ENCODE measurements around the gene CLCC1. TPM values are rescaled to one million over a fixed set of nuclear protein-coding genes. Genes with fewer than 3 reads are reported as not detected.
"Not testable (repeated sequence)": the region's sequence is repeated elsewhere in the genome, so short reads cannot be mapped to it uniquely, and the experiment has no call there.

Gene CLCC1
- total and polyA plus RNA-seq, 2 experiments from 2014 or later, result 16.6 to 18.4 TPM

DNA sequence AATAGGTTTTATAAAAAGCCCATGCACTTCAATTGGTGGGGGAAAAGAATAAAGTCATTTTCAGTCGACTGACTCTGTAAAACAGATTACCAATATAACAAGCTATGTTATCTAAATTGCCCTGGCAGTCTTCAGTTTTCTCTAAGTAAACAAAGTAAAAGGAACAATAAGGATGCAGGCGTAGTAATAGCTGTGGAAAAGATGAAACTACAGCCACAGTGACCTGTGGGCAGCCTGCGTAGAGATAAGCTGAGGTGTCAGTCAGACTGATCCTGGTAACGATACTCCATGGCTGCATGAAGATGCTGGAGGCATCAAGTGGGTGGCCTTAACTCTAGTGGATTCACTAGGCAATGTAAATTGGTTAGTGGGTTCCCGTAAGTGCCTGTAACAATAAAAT is 29.3 kb downstream of the CLCC1 start:
- Histone ChIP-seq H4K20me1 (replicated peaks; ENCODE audit: insufficient read depth) (peaks cover 8% of the 10 kb centered on the region; the same call in 1 of the 2 replicates), H3K27me3 (ENCODE audit: insufficient read depth) (no peaks in the 10 kb centered on the region), H3K79me2 (replicated peaks; ENCODE audit: insufficient read depth) (no peaks in the 10 kb centered on the region), H3K4me3 (no peak overlapping the region), H2AFZ (no peak overlapping the region), H3K4me1 (ENCODE audit: insufficient read depth) (no peaks in the 10 kb centered on the region), H3K4me2 (no peak overlapping the region), H3K9me2 (ENCODE audit: insufficient read depth) (no peaks in the 10 kb centered on the region), H3K27ac (ENCODE audit: low read depth) (no peak overlapping the region), H3K36me3 (ENCODE audit: insufficient read depth) (peaks cover 66% of the 10 kb centered on the region), H3F3A (replicated peaks; ENCODE audit: low read depth) (no peaks in the 10 kb centered on the region)
- TF ChIP-seq ZNF114 (CRISPR knock-in tag; IDR thresholded peaks at IDR 0.05) (no peak), CREB1 (CRISPR knock-in tag; IDR thresholded peaks at IDR 0.05; ENCODE audit: low read depth) (no peak)
- TF ChIP-seq, protein P1, sequence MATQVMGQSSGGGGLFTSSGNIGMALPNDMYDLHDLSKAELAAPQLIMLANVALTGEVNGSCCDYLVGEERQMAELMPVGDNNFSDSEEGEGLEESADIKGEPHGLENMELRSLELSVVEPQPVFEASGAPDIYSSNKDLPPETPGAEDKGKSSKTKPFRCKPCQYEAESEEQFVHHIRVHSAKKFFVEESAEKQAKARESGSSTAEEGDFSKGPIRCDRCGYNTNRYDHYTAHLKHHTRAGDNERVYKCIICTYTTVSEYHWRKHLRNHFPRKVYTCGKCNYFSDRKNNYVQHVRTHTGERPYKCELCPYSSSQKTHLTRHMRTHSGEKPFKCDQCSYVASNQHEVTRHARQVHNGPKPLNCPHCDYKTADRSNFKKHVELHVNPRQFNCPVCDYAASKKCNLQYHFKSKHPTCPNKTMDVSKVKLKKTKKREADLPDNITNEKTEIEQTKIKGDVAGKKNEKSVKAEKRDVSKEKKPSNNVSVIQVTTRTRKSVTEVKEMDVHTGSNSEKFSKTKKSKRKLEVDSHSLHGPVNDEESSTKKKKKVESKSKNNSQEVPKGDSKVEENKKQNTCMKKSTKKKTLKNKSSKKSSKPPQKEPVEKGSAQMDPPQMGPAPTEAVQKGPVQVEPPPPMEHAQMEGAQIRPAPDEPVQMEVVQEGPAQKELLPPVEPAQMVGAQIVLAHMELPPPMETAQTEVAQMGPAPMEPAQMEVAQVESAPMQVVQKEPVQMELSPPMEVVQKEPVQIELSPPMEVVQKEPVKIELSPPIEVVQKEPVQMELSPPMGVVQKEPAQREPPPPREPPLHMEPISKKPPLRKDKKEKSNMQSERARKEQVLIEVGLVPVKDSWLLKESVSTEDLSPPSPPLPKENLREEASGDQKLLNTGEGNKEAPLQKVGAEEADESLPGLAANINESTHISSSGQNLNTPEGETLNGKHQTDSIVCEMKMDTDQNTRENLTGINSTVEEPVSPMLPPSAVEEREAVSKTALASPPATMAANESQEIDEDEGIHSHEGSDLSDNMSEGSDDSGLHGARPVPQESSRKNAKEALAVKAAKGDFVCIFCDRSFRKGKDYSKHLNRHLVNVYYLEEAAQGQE (IDR thresholded peaks at IDR 0.05; ENCODE audit: unreplicated experiment), result no peak
- TF ChIP-seq, protein P2, sequence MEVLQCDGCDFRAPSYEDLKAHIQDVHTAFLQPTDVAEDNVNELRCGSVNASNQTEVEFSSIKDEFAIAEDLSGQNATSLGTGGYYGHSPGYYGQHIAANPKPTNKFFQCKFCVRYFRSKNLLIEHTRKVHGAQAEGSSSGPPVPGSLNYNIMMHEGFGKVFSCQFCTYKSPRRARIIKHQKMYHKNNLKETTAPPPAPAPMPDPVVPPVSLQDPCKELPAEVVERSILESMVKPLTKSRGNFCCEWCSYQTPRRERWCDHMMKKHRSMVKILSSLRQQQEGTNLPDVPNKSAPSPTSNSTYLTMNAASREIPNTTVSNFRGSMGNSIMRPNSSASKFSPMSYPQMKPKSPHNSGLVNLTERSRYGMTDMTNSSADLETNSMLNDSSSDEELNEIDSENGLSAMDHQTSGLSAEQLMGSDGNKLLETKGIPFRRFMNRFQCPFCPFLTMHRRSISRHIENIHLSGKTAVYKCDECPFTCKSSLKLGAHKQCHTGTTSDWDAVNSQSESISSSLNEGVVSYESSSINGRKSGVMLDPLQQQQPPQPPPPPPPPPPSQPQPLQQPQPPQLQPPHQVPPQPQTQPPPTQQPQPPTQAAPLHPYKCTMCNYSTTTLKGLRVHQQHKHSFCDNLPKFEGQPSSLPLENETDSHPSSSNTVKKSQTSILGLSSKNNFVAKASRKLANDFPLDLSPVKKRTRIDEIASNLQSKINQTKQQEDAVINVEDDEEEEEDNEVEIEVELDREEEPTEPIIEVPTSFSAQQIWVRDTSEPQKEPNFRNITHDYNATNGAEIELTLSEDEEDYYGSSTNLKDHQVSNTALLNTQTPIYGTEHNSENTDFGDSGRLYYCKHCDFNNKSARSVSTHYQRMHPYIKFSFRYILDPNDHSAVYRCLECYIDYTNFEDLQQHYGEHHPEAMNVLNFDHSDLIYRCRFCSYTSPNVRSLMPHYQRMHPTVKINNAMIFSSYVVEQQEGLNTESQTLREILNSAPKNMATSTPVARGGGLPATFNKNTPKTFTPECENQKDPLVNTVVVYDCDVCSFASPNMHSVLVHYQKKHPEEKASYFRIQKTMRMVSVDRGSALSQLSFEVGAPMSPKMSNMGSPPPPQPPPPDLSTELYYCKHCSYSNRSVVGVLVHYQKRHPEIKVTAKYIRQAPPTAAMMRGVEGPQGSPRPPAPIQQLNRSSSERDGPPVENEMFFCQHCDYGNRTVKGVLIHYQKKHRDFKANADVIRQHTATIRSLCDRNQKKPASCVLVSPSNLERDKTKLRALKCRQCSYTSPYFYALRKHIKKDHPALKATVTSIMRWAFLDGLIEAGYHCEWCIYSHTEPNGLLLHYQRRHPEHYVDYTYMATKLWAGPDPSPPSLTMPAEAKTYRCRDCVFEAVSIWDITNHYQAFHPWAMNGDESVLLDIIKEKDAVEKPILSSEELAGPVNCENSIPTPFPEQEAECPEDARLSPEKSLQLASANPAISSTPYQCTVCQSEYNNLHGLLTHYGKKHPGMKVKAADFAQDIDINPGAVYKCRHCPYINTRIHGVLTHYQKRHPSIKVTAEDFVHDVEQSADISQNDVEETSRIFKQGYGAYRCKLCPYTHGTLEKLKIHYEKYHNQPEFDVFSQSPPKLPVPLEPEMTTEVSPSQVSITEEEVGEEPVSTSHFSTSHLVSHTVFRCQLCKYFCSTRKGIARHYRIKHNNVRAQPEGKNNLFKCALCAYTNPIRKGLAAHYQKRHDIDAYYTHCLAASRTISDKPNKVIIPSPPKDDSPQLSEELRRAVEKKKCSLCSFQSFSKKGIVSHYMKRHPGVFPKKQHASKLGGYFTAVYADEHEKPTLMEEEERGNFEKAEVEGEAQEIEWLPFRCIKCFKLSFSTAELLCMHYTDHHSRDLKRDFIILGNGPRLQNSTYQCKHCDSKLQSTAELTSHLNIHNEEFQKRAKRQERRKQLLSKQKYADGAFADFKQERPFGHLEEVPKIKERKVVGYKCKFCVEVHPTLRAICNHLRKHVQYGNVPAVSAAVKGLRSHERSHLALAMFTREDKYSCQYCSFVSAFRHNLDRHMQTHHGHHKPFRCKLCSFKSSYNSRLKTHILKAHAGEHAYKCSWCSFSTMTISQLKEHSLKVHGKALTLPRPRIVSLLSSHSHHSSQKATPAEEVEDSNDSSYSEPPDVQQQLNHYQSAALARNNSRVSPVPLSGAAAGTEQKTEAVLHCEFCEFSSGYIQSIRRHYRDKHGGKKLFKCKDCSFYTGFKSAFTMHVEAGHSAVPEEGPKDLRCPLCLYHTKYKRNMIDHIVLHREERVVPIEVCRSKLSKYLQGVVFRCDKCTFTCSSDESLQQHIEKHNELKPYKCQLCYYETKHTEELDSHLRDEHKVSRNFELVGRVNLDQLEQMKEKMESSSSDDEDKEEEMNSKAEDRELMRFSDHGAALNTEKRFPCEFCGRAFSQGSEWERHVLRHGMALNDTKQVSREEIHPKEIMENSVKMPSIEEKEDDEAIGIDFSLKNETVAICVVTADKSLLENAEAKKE (CRISPR knock-in tag; IDR thresholded peaks at IDR 0.05), result no peak
- H3K27ac Mint-ChIP-seq, result no peak overlapping the region
- no peaks in the 10 kb centered on the region for H3K27me3 Mint-ChIP-seq (ENCODE audit: insufficient read depth, low read depth, poor library complexity)
- H3K4me1 Mint-ChIP-seq, result no peaks in the 10 kb centered on the region
- no peak overlapping the region for H3K4me3 Mint-ChIP-seq
- DNase-seq (ENCODE audit: low spot score) (no peak), ATAC-seq (no peak)
- peaks cover 55% of the 10 kb centered on the region for H3K36me3 Mint-ChIP-seq (ENCODE audit: low read depth)
- H3K9me3 Mint-ChIP-seq, result no peaks in the 10 kb centered on the region

DNA sequence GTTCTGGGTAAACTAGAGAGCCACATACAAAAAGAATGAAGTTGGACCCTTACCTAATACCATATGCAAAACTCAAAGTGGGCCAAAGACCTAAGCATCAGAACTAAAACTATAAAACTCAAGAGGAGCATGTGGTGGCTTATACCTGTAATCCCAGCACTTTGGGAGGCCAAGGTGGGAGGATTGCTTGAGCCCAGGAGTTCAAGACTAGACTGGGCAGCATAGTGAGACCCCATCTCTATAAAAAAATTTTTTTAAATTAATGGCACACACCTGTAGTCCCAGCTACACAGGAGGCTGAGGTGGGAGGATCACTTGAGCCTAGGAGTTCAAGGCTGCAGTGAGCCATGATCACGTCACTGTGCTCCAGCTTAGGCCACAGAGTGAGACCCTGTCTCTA is 35.7 kb downstream of the CLCC1 start:
- peaks cover 25% of the 10 kb centered on the region for H3K36me3 Mint-ChIP-seq (ENCODE audit: low read depth)
- not testable (repeated sequence) for H3K27ac Mint-ChIP-seq; H3K4me1 Mint-ChIP-seq; H3F3A ChIP-seq (replicated peaks; ENCODE audit: low read depth); H2AFZ ChIP-seq; ATAC-seq; H3K4me3 ChIP-seq; H3K27me3 ChIP-seq (ENCODE audit: insufficient read depth); H3K4me1 ChIP-seq (ENCODE audit: insufficient read depth); H3K4me3 Mint-ChIP-seq; H3K79me2 ChIP-seq (replicated peaks; ENCODE audit: insufficient read depth); H3K9me2 ChIP-seq (ENCODE audit: insufficient read depth); H4K20me1 ChIP-seq (replicated peaks; ENCODE audit: insufficient read depth); H3K27me3 Mint-ChIP-seq (ENCODE audit: insufficient read depth, low read depth, poor library complexity); DNase-seq (ENCODE audit: low spot score); H3K9me3 Mint-ChIP-seq; H3K4me2 ChIP-seq; H3K27ac ChIP-seq (ENCODE audit: low read depth)
- H3K36me3 ChIP-seq (ENCODE audit: insufficient read depth), result peaks cover 34% of the 10 kb centered on the region

Measured in GM23338 (cell line).